ENCODE results near the gene PPT1. TPM values are rescaled to one million over a fixed set of nuclear protein-coding genes. Genes with fewer than 3 reads are reported as not detected.

Gene PPT1
- total and polyA plus RNA-seq, 3 donors from 2014 or later: 67.0 to 112 (median 82.9) TPM

- no peaks in the 10 kb centered on the region for H3K9me3 ChIP-seq
- no peaks in the 10 kb centered on the region for H3K36me3 ChIP-seq (ENCODE audit: low read depth, missing control alignments)
- peaks cover 24% of the 10 kb centered on the region for H3K4me1 ChIP-seq
- no peak for TF ChIP-seq POLR2A (IDR thresholded peaks at IDR 0.05)
- TF ChIP-seq CTCF (IDR thresholded peaks at IDR 0.05): no peak
- H3K27me3 ChIP-seq: no peaks in the 10 kb centered on the region
- H3K4me3 ChIP-seq: no peak overlapping the region
- no peak overlapping the region for H3K27ac ChIP-seq
- intact Hi-C loops (cut with DNase I; ENCODE audit: low total_unique reads): no loop called here
- no peak for DNase-seq
- WGBS, 2 donors: 85 to 87% methylated on average over 3 of the region's 3 CpGs
Measured at GRCh38 chr1:40050863-40051262, 46.2 kb downstream of the PPT1 start.

GRCh38 chr1:40049725-40050124, 47.3 kb downstream of the PPT1 start:
- 37 to 44% methylated on average over 2 of the region's 2 CpGs for WGBS, 2 donors
- Histone ChIP-seq H3K4me3 (no peak overlapping the region), H3K27me3 (no peaks in the 10 kb centered on the region), H3K27ac (peak overlapping the region; percentile 28 to 55), H3K4me1 (peaks cover 13% of the 10 kb centered on the region), H3K36me3 (ENCODE audit: low read depth, missing control alignments) (no peaks in the 10 kb centered on the region), H3K9me3 (no peaks in the 10 kb centered on the region)
- intact Hi-C loops (cut with DNase I; ENCODE audit: low total_unique reads): no loop called here
- no peak for DNase-seq
- TF ChIP-seq CTCF (IDR thresholded peaks at IDR 0.05): no peak
- no peak for TF ChIP-seq POLR2A (IDR thresholded peaks at IDR 0.05)

- H3K9me3 ChIP-seq: no peaks in the 10 kb centered on the region
- no peak overlapping the region for H3K4me3 ChIP-seq
- peak overlapping the region in 1 of 2 donors; percentile 15 for H3K27ac ChIP-seq
- 91 to 92% methylated on average over 5 of the region's 5 CpGs for WGBS, 2 donors
- no peaks in the 10 kb centered on the region for H3K36me3 ChIP-seq (ENCODE audit: low read depth, missing control alignments)
- H3K4me1 ChIP-seq: peaks cover 16% of the 10 kb centered on the region
- no peaks in the 10 kb centered on the region for H3K27me3 ChIP-seq
- intact Hi-C loops (cut with DNase I; ENCODE audit: low total_unique reads): no loop called here
- TF ChIP-seq POLR2A (IDR thresholded peaks at IDR 0.05) (no peak), CTCF (IDR thresholded peaks at IDR 0.05) (no peak)
- no peak for DNase-seq
Measured at GRCh38 chr1:40047769-40048168, 49.3 kb downstream of the PPT1 start.

DNA sequence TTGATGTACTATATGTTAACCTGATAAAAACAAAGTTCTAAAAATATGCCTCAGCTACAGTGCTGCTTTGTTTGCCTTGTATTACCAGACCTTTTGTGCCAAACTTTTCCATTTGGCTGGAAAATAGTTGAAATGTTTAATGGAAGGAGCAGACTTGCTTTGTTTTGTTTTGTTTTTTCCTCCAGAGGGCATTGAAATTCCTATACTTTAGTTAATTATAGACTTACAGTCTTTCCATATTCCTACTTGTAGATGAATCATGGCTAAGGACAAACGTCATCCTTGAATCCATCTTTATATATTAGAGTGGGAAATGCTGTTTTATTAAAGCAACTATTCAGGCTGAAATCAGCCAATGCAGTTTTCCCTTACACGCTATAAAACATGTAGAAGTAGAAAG, 49.8 kb downstream of the PPT1 start:
- TF ChIP-seq POLR2A (IDR thresholded peaks at IDR 0.05) (no peak), CTCF (IDR thresholded peaks at IDR 0.05) (no peak)
- Histone ChIP-seq H3K9me3 (no peaks in the 10 kb centered on the region), H3K27me3 (no peaks in the 10 kb centered on the region), H3K4me3 (no peak overlapping the region), H3K36me3 (ENCODE audit: low read depth, missing control alignments) (no peaks in the 10 kb centered on the region), H3K4me1 (peaks cover 21% of the 10 kb centered on the region), H3K27ac (peak overlapping the region in 1 of 2 donors; percentile 15)
- WGBS, 2 donors: 40 to 46% methylated on average over 2 of the region's 2 CpGs
- no peak for DNase-seq
- intact Hi-C loops (cut with DNase I; ENCODE audit: low total_unique reads): no loop called here

GRCh38 chr1:40045766-40046165, 51.3 kb downstream of the PPT1 start:
- intact Hi-C loops (cut with DNase I; ENCODE audit: low total_unique reads): no loop called here
- Histone ChIP-seq H3K27me3 (no peaks in the 10 kb centered on the region), H3K4me3 (no peak overlapping the region), H3K4me1 (peaks cover 31% of the 10 kb centered on the region), H3K27ac (peak overlapping the region in 1 of 2 donors; percentile 1), H3K36me3 (ENCODE audit: low read depth, missing control alignments) (no peaks in the 10 kb centered on the region), H3K9me3 (no peaks in the 10 kb centered on the region)
- no peak for DNase-seq
- 80 to 90% methylated on average over 1 to 3 of the region's 3 CpGs for WGBS, 2 donors
- no peak for TF ChIP-seq CTCF (IDR thresholded peaks at IDR 0.05)
- TF ChIP-seq POLR2A (IDR thresholded peaks at IDR 0.05): no peak

All from testis (tissue), 3 donors.